ENCODE measurements around the gene CFAP90.

GRCh38 chr5:7856855-7857254, 5.9 kb upstream of the CFAP90 start:
- TF ChIP-seq CTCF (IDR thresholded peaks at IDR 0.05 in 4 of 5, conservative IDR thresholded peaks at IDR 0.05 in 1 of 5) (peak; percentile 14 to 72 (median 44)), POLR2A (IDR thresholded peaks at IDR 0.05) (no peak)

All from gastrocnemius medialis (tissue), 4 donors.